RCC 7860 (cell line): ENCODE results near the gene MNAT1.
"Not testable (repeated sequence)": the region's sequence is repeated elsewhere in the genome, so short reads cannot be mapped to it uniquely, and the experiment has no call there.

Experiments
- DNase-seq: peaks from one replicate; pipeline ENCODE4 v3.0.0-alpha.2; 2015; ENCODE audit warnings: low spot score
- FAIRE-seq: peaks from 2 replicates; lab custom pipeline; 2012; peaks lifted over from hg19 to GRCh38; lab: Jason Lieb, UNC

Gene MNAT1

GRCh38 chr14:60734465-60735242 lies at the start of gene MNAT1:
TSS of gene MNAT1 (plus strand) at chr14:60734761. CDS start at chr14:60734863, 102 bp downstream.
- FAIRE-seq (no peak), DNase-seq (peak; percentile 31)

- no peak for DNase-seq
- no peak for FAIRE-seq
Observed at GRCh38 chr14:60686865-60687264, 47.7 kb upstream of the MNAT1 start.

- FAIRE-seq, result no peak
- no peak for DNase-seq
Observed at GRCh38 chr14:60691383-60692113, 43.0 kb upstream of the MNAT1 start.

GRCh38 chr14:60695327-60695726 lies 39.2 kb upstream of the MNAT1 start:
- DNase-seq (no peak), FAIRE-seq (no peak)

- no peak for DNase-seq
- no peak for FAIRE-seq
Observed at GRCh38 chr14:60700598-60700997, 34.0 kb upstream of the MNAT1 start.

GRCh38 chr14:60705100-60705499 lies 29.5 kb upstream of the MNAT1 start:
- DNase-seq, result no peak
- no peak for FAIRE-seq

GRCh38 chr14:60707858-60708257 lies 26.7 kb upstream of the MNAT1 start:
- DNase-seq (no peak), FAIRE-seq (no peak)

- DNase-seq (no peak), FAIRE-seq (no peak)
Observed at GRCh38 chr14:60710494-60710893, 24.1 kb upstream of the MNAT1 start.

- FAIRE-seq (no peak), DNase-seq (no peak)
Observed at GRCh38 chr14:60713513-60713912, 21.0 kb upstream of the MNAT1 start.

- FAIRE-seq (no peak), DNase-seq (no peak)
Observed at GRCh38 chr14:60720391-60720790, 14.2 kb upstream of the MNAT1 start.

- DNase-seq (no peak), FAIRE-seq (no peak)
Observed at GRCh38 chr14:60720962-60721325, 13.6 kb upstream of the MNAT1 start.

GRCh38 chr14:60721326-60722106 lies 13.0 kb upstream of the MNAT1 start:
- DNase-seq (no peak), FAIRE-seq (no peak)

GRCh38 chr14:60722107-60722356 lies 12.5 kb upstream of the MNAT1 start:
- DNase-seq (no peak), FAIRE-seq (no peak)

GRCh38 chr14:60722357-60723115 lies 12.0 kb upstream of the MNAT1 start:
- DNase-seq (peak; percentile 6), FAIRE-seq (no peak)

- DNase-seq, result no peak
- FAIRE-seq, result no peak
Observed at GRCh38 chr14:60723116-60723906, 11.2 kb upstream of the MNAT1 start.

GRCh38 chr14:60723907-60724618 lies 10.5 kb upstream of the MNAT1 start, which contains the start of gene SIX4:
TSS of gene SIX4 (minus strand) at chr14:60724351. CDS start at chr14:60724074, 277 bp downstream.
- FAIRE-seq (peak; percentile 30), DNase-seq (peak; percentile 65)

- not testable (repeated sequence) for DNase-seq, FAIRE-seq
Observed at GRCh38 chr14:60731291-60731690, 3.3 kb upstream of the MNAT1 start.

- DNase-seq (no peak), FAIRE-seq (no peak)
Observed at GRCh38 chr14:60732840-60733483, 1.6 kb upstream of the MNAT1 start.

- no peak for FAIRE-seq
- no peak for DNase-seq
Observed at GRCh38 chr14:60735416-60735815, 855 bp downstream of the MNAT1 start.
